OCI-LY1 (cell line): ENCODE measurements around the gene CHST8.

ENCODE experiments used
- H2AFZ ChIP-seq: fragments of 200-600 bp; sonication (generic), shearing (Covaris generic); 2 replicates; pipeline ENCODE4 v1.6.0; 2014; ENCODE audit warnings: antibody characterized with exemption, mild to moderate bottlenecking, low read length
- H3F3A ChIP-seq: fragments of 200-600 bp; sonication (generic), shearing (Covaris generic); 2 replicates; pipeline ENCODE4 v1.6.0; 2014; ENCODE audit warnings: mild to moderate bottlenecking, antibody characterized with exemption, low read length, moderate library complexity; ENCODE audit not compliant: insufficient read depth
- H3K27ac ChIP-seq: fragments of 200-600 bp; sonication (generic); 2 replicates; pipeline ENCODE4 v1.5.1; 2014; ENCODE audit warnings: low read length, mixed run types, mild to moderate bottlenecking, low read depth; ENCODE audit not compliant: poor library complexity, severe bottlenecking
- H3K27me3 ChIP-seq: fragments of 200-600 bp; sonication (generic); 2 replicates; pipeline ENCODE4 v1.6.0; 2014; ENCODE audit warnings: antibody characterized with exemption, mild to moderate bottlenecking, low read length, moderate library complexity; ENCODE audit not compliant: insufficient read depth
- H3K36me3 ChIP-seq: fragments of 200-600 bp; sonication (generic); 2 replicates; pipeline ENCODE4 v1.6.1; 2014; ENCODE audit warnings: mild to moderate bottlenecking, antibody characterized with exemption, low read length, moderate library complexity, mixed read lengths; ENCODE audit not compliant: insufficient read depth
- H3K4me1 ChIP-seq: fragments of 200-600 bp; sonication (generic); 2 replicates; pipeline ENCODE4 v1.5.1; 2014; ENCODE audit warnings: mild to moderate bottlenecking, low read length, moderate library complexity; ENCODE audit not compliant: insufficient read depth, severe bottlenecking
- H3K4me2 ChIP-seq: fragments of 200-600 bp; sonication (generic), shearing (Covaris generic); 2 replicates; pipeline ENCODE4 v1.6.1; 2014; ENCODE audit warnings: low read length
- H3K4me3 ChIP-seq: fragments of 200-600 bp; sonication (generic); 2 replicates; pipeline ENCODE4 v1.5.1; 2014; ENCODE audit warnings: low read length, low read depth, mild to moderate bottlenecking, mixed read lengths; ENCODE audit not compliant: poor library complexity, severe bottlenecking
- H3K79me2 ChIP-seq: fragments of 200-600 bp; shearing (Covaris generic); 2 replicates; pipeline ENCODE4 v1.6.1; 2016; ENCODE audit warnings: mixed run types, low read length, mixed read lengths; ENCODE audit not compliant: insufficient read depth
- H3K9ac ChIP-seq: fragments of 200-600 bp; sonication (generic), shearing (Covaris generic); 2 replicates; pipeline ENCODE4 v1.6.1; 2014; ENCODE audit warnings: mild to moderate bottlenecking, low read length, mixed read lengths
- H3K9me2 ChIP-seq: fragments of 200-600 bp; sonication (generic), shearing (Covaris generic); 2 replicates; pipeline ENCODE4 v1.6.1; 2014; ENCODE audit warnings: low read depth, mild to moderate bottlenecking, low read length, mixed read lengths
- H3K9me3 ChIP-seq: fragments of 200-600 bp; shearing (Covaris generic); 2 replicates; pipeline ENCODE4 v1.6.1; 2014; ENCODE audit warnings: low read length, mixed read lengths
- H4K20me1 ChIP-seq: fragments of 200-600 bp; sonication (generic), shearing (Covaris generic); 2 replicates; pipeline ENCODE4 v1.6.0; 2016; ENCODE audit warnings: mild to moderate bottlenecking, low read length; ENCODE audit not compliant: insufficient read depth
- CTCF ChIP-seq: fragments of 200-600 bp; sonication (generic), shearing (Covaris generic); IDR thresholded peaks from 2 replicates; pipeline ENCODE4 v1.5.1; 2017; ENCODE audit warnings: mild to moderate bottlenecking, antibody characterized with exemption, low read length, moderate library complexity, mixed read lengths
- EZH2 ChIP-seq: fragments of 200-600 bp; sonication (generic), shearing (Covaris generic); IDR thresholded peaks from 2 replicates; pipeline ENCODE4 v1.8.0; 2017; ENCODE audit warnings: borderline replicate concordance, mixed run types, mild to moderate bottlenecking, antibody characterized with exemption, low read length, moderate library complexity, mixed read lengths

The CHST8 gene

GRCh38 chr19:33821871-33822270 lies 200.1 kb downstream of the CHST8 start:
- H2AFZ ChIP-seq = no peak overlapping the region
- no peaks in the 10 kb centered on the region for H3K27me3 ChIP-seq
- H3K27ac ChIP-seq = no peak overlapping the region
- no peak overlapping the region for H3K9ac ChIP-seq
- TF ChIP-seq EZH2 (no peak), CTCF (no peak)
- no peaks in the 10 kb centered on the region for H3K9me2 ChIP-seq
- no peaks in the 10 kb centered on the region for H3K36me3 ChIP-seq
- H3K4me1 ChIP-seq = no peaks in the 10 kb centered on the region
- H3K9me3 ChIP-seq = no peaks in the 10 kb centered on the region
- H3K79me2 ChIP-seq = no peaks in the 10 kb centered on the region
- no peaks in the 10 kb centered on the region for H4K20me1 ChIP-seq
- H3K4me3 ChIP-seq = no peak overlapping the region
- no peaks in the 10 kb centered on the region for H3F3A ChIP-seq
- no peak overlapping the region for H3K4me2 ChIP-seq
